ENCODE data around the gene KEL. TPM values are rescaled to one million over a fixed set of nuclear protein-coding genes. Genes with fewer than 3 reads are reported as not detected.

The KEL gene
- total RNA-seq, 2 experiments from 2014 or later, result 0.19 TPM; not detected in 1

- Histone ChIP-seq H3K4me3 (ENCODE audit: low read length) (no peak overlapping the region), H3K9me3 (ENCODE audit: control insufficient read depth in 1 of 2, insufficient read depth in 1 of 2, low read length in 2 of 2) (peaks cover 9 to 12% of the 10 kb centered on the region in 2 experiments), H3K27me3 (ENCODE audit: control insufficient read depth in 1 of 2, insufficient read depth in 2 of 2, low read length in 2 of 2) (no peaks in the 10 kb centered on the region), H3K27ac (ENCODE audit: low read depth in 1 of 2, low read length in 2 of 2) (no peak overlapping the region), H3K36me3 (ENCODE audit: insufficient read depth, low read length) (no peaks in the 10 kb centered on the region), H3K4me1 (ENCODE audit: insufficient read depth, low read length) (no peaks in the 10 kb centered on the region)
- H3K27ac Mint-ChIP-seq, result no peak overlapping the region
- intact Hi-C loops (cut with DNase I, micrococcal nuclease), result no loop called here
- DNase-seq (no peak), ATAC-seq (ENCODE audit: poor library complexity) (no peak)
- CTCF ChIA-PET, result no interaction called here
- H3K27me3 Mint-ChIP-seq, result peaks cover 33% of the 10 kb centered on the region
- no peak for TF ChIP-seq CTCF (IDR thresholded peaks at IDR 0.05)
- H3K4me3 Mint-ChIP-seq, result no peak overlapping the region
- peaks cover 11% of the 10 kb centered on the region for H3K9me3 Mint-ChIP-seq
- no peaks in the 10 kb centered on the region for H3K4me1 Mint-ChIP-seq (ENCODE audit: low read depth)
- H3K36me3 Mint-ChIP-seq (ENCODE audit: low read depth), result no peaks in the 10 kb centered on the region
- POLR2A ChIA-PET, result no interaction called here
Observed at GRCh38 chr7:142956951-142957623, 5.1 kb downstream of the KEL start.

- Histone ChIP-seq H3K4me1 (ENCODE audit: insufficient read depth, low read length) (no peaks in the 10 kb centered on the region), H3K27ac (ENCODE audit: low read depth in 1 of 2, low read length in 2 of 2) (no peak overlapping the region), H3K36me3 (ENCODE audit: insufficient read depth, low read length) (no peaks in the 10 kb centered on the region), H3K27me3 (ENCODE audit: control insufficient read depth in 1 of 2, insufficient read depth in 2 of 2, low read length in 2 of 2) (no peaks in the 10 kb centered on the region), H3K9me3 (ENCODE audit: control insufficient read depth in 1 of 2, insufficient read depth in 1 of 2, low read length in 2 of 2) (peaks cover 9 to 12% of the 10 kb centered on the region in 2 experiments), H3K4me3 (ENCODE audit: low read length) (no peak overlapping the region)
- no peak overlapping the region for H3K4me3 Mint-ChIP-seq
- H3K27ac Mint-ChIP-seq, result no peak overlapping the region
- ChIA-PET POLR2A (no interaction called here), CTCF (no interaction called here)
- H3K36me3 Mint-ChIP-seq (ENCODE audit: low read depth), result no peaks in the 10 kb centered on the region
- intact Hi-C loops (cut with DNase I, micrococcal nuclease), result no loop called here
- H3K9me3 Mint-ChIP-seq, result peaks cover 11% of the 10 kb centered on the region
- TF ChIP-seq CTCF (IDR thresholded peaks at IDR 0.05), result no peak
- DNase-seq (no peak), ATAC-seq (ENCODE audit: poor library complexity) (no peak)
- H3K4me1 Mint-ChIP-seq (ENCODE audit: low read depth), result no peaks in the 10 kb centered on the region
- peaks cover 22% of the 10 kb centered on the region for H3K27me3 Mint-ChIP-seq
Observed at GRCh38 chr7:142954680-142955268, 7.4 kb downstream of the KEL start.

- no peak for TF ChIP-seq CTCF (IDR thresholded peaks at IDR 0.05)
- Histone ChIP-seq H3K36me3 (ENCODE audit: insufficient read depth, low read length) (no peaks in the 10 kb centered on the region), H3K4me3 (ENCODE audit: low read length) (no peak overlapping the region), H3K27me3 (ENCODE audit: control insufficient read depth in 1 of 2, insufficient read depth in 2 of 2, low read length in 2 of 2) (no peaks in the 10 kb centered on the region), H3K4me1 (ENCODE audit: insufficient read depth, low read length) (no peaks in the 10 kb centered on the region), H3K9me3 (ENCODE audit: control insufficient read depth in 1 of 2, insufficient read depth in 1 of 2, low read length in 2 of 2) (peaks cover 9 to 12% of the 10 kb centered on the region in 2 experiments), H3K27ac (ENCODE audit: low read depth in 1 of 2, low read length in 2 of 2) (no peak overlapping the region)
- Mint-ChIP-seq H3K36me3 (ENCODE audit: low read depth) (no peaks in the 10 kb centered on the region), H3K27me3 (peaks cover 23% of the 10 kb centered on the region), H3K9me3 (no peaks in the 10 kb centered on the region), H3K27ac (no peak overlapping the region), H3K4me1 (ENCODE audit: low read depth) (no peaks in the 10 kb centered on the region), H3K4me3 (no peak overlapping the region)
- POLR2A ChIA-PET, result no interaction called here
- CTCF ChIA-PET, result no interaction called here
- intact Hi-C loops (cut with DNase I, micrococcal nuclease), result no loop called here
- DNase-seq (no peak), ATAC-seq (ENCODE audit: poor library complexity) (no peak)
Observed at GRCh38 chr7:142950235-142950634, 11.9 kb downstream of the KEL start.
